Measurements from ENCODE around the gene HMCN2.
A peak's percentile ranks its signal among the peaks of the same experiment; 100 is the strongest.

Gene HMCN2

DNA sequence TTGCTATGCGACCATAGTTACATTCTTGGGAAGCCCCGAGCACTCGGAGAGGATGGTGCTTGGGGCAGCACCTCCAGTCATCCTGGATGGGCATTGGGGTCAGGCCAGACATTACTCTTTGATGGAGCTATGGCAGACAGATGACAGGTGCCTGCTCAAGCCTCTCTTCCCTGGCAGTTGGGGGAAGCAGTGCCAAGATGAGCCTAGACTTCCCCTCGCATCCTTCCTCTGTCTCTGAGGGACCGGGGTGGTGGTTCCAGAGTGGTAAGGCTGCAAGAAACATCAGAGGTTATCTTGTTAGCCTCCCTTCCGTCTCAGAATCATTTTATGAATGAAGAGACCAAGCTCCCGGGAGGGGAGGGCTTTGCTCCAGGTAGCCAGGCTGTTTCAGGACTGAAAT, 2.8 kb upstream of the HMCN2 start:
- TF ChIP-seq CTCF (IDR thresholded peaks at IDR 0.05) (no peak), ZFX (IDR thresholded peaks at IDR 0.05; ENCODE audit: borderline replicate concordance) (no peak)
- H3K27ac ChIP-seq: no peak overlapping the region

DNA sequence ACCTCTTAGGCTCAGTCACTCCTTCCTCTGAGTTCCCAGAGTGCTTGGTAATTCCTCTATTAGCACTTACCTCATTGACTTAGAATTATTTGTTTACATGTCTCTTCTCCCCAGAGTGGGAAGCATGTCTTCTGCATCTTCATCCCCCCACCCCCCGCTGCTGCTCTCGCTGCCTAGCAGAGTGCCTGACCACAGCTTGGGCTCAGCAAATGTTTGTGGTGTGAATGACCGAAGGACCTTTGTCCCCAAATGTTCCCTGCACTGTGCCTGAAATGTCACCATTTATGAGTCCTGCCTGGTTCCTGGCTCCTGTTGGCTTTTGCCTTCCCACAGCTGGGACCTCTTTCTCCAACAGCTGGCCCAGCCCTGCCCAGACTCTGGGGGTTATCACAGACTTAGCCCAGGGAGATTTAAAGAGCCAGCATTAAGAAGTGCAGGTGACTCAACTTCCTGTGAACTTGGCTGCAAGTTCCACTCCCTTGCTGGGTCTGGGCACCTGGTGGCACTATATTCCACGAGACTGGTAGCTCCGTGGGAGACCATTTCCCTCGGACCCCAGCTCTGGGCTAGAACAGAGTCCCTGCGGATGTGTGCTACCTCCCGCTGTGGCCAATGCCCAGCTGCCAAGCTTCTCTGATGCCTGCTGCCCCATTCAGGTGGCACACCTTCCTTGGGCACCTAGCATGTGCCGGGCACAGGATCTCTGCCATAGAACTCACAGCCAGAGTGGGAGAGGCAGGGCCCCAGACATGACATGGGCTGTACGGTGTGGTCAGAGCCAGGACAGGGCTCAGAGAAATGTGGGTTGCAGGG, 1.8 kb upstream of the HMCN2 start:
- H3K27ac ChIP-seq: no peak overlapping the region
- TF ChIP-seq CTCF (IDR thresholded peaks at IDR 0.05) (0 out of 2 replicates have a peak, but pooled peaks have one; percentile 16), ZFX (IDR thresholded peaks at IDR 0.05; ENCODE audit: borderline replicate concordance) (no peak)

- TF ChIP-seq ZFX (IDR thresholded peaks at IDR 0.05; ENCODE audit: borderline replicate concordance) (no peak), CTCF (IDR thresholded peaks at IDR 0.05) (no peak)
- H3K27ac ChIP-seq: no peak overlapping the region
These were observed 878 bp upstream of the HMCN2 start for GRCh38 chr9:130264414-130265350.

DNA sequence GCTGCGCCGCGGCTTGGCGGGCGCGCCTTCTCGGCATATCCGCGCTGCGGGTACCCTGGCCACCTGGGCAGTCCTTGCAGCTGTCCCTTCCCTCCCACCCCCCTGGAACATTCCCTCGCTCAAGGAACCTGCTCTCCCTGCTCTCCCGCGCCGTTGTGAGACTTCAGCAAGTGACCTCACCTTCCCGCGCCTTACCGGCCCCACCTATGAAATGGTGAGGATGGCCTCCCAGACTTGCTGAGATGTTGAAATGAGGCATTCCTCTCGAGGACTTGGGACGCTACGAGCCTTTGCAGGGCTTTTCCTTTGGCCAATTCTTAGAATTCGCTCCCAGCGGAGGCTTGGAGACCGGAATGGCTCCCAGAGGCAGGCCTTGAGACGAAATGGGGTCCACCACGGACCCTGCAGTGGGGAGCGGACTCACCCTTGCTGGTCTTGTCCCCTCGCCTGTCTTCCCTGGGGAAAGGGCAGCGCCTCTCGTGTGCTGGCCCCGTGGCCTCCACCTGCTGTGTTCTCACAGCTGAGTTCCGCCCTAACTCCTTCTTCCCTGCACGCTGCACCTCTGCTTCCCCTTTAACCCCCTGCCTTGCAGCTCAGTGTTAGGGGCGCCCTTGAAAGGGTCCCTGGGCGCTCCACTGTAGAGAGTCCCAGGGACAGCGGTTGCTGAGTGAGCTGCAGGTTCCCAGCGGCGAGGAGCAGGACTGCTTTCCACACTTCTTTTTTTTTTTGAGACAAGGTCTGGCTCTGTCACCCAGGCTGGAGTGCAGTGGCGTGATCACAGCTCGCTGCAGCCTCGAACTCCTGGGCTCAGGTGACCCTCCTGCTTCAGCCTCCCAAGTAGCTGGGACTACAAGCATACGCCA, 907 bp downstream of the HMCN2 start:
- no peak for TF ChIP-seq CTCF (IDR thresholded peaks at IDR 0.05)
- no peak for TF ChIP-seq ZFX (IDR thresholded peaks at IDR 0.05; ENCODE audit: borderline replicate concordance)
- no peak overlapping the region for H3K27ac ChIP-seq

DNA sequence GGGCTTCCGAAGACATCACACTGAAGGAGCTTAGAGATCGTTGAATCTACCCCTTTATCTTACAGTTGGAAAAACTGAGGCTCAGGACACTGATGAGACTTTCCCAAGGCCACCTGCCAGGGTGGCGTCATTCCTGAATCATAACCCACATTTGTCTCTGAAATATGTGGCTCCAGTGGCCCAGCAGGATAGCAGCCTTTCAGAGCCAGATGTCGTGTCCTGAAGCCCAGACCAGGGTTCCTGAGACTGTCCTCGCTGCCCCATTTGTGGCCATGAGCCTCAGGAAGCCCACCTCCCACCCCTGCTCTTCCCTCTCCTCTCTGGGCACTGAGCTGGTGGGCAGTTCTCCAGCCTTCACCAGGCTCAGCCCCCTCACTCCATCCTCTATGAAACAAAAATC, 2.4 kb downstream of the HMCN2 start:
- TF ChIP-seq ZFX (IDR thresholded peaks at IDR 0.05; ENCODE audit: borderline replicate concordance) (no peak), CTCF (IDR thresholded peaks at IDR 0.05) (no peak)
- H3K27ac ChIP-seq: no peak overlapping the region

GRCh38 chr9:130268521-130269211, 3.1 kb downstream of the HMCN2 start:
- TF ChIP-seq CTCF (IDR thresholded peaks at IDR 0.05): no peak
- no peak for TF ChIP-seq ZFX (IDR thresholded peaks at IDR 0.05; ENCODE audit: borderline replicate concordance)
- no peak overlapping the region for H3K27ac ChIP-seq

Data from 22Rv1 (cell line).